ENCODE data around the gene AGRP. TPM values are rescaled to one million over a fixed set of nuclear protein-coding genes. Genes with fewer than 3 reads are reported as not detected.

AGRP gene
- total RNA-seq, 1 donor from 2014 or later: not detected

- Histone ChIP-seq H3K36me3 (ENCODE audit: control insufficient read depth in 3 of 3, insufficient read depth in 3 of 3, low read length in 3 of 3) (peaks cover 31 to 37% (median 33%) of the 10 kb centered on the region in 3 donors), H3K27ac (ENCODE audit: low read depth, low read length) (no peak overlapping the region), H3K4me1 (ENCODE audit: control insufficient read depth in 3 of 3, insufficient read depth in 3 of 3, low read length in 3 of 3) (peaks cover 61 to 64% (median 62%) of the 10 kb centered on the region in 3 donors)
These were observed 41.4 kb downstream of the AGRP start for GRCh38 chr16:67441907-67442306.

GRCh38 chr16:67441271-67441753 lies 42.0 kb downstream of the AGRP start:
- peaks cover 55 to 58% (median 57%) of the 10 kb centered on the region in 3 donors for H3K4me1 ChIP-seq (ENCODE audit: control insufficient read depth in 3 of 3, insufficient read depth in 3 of 3, low read length in 3 of 3)
- no peaks in the 10 kb centered on the region for H3K9me3 ChIP-seq (ENCODE audit: control insufficient read depth in 3 of 3, low read length in 3 of 3)
- no peaks in the 10 kb centered on the region for H3K27me3 ChIP-seq (ENCODE audit: control insufficient read depth in 3 of 3, insufficient read depth in 3 of 3, low read length in 3 of 3)
- H3K4me3 ChIP-seq (ENCODE audit: low read length in 3 of 3): no peak overlapping the region
- no peak overlapping the region for H3K9ac ChIP-seq (ENCODE audit: low read depth in 1 of 3, low read length in 3 of 3)
- H3K36me3 ChIP-seq (ENCODE audit: control insufficient read depth in 3 of 3, insufficient read depth in 3 of 3, low read length in 3 of 3): peaks cover 31 to 41% (median 35%) of the 10 kb centered on the region in 3 donors
- H3K27ac ChIP-seq (ENCODE audit: low read depth, low read length): no peak overlapping the region

More at GRCh38 chr16:67441907-67442306, 41.4 kb downstream of the AGRP start:
- Histone ChIP-seq H3K27me3 (ENCODE audit: control insufficient read depth in 3 of 3, insufficient read depth in 3 of 3, low read length in 3 of 3) (no peaks in the 10 kb centered on the region), H3K9me3 (ENCODE audit: control insufficient read depth in 3 of 3, low read length in 3 of 3) (no peaks in the 10 kb centered on the region), H3K4me3 (ENCODE audit: low read length in 3 of 3) (peak overlapping the region in 1 of 3 donors; percentile 36), H3K9ac (ENCODE audit: low read depth in 1 of 3, low read length in 3 of 3) (peak overlapping the region in 2 of 3 donors; percentile 2 to 50)

GRCh38 chr16:67438824-67439393 lies 44.4 kb downstream of the AGRP start:
- no peak overlapping the region for H3K9ac ChIP-seq (ENCODE audit: low read depth in 1 of 3, low read length in 3 of 3)
- no peak overlapping the region for H3K4me3 ChIP-seq (ENCODE audit: low read length in 3 of 3)
- H3K4me1 ChIP-seq (ENCODE audit: control insufficient read depth in 3 of 3, insufficient read depth in 3 of 3, low read length in 3 of 3): peaks cover 31 to 42% (median 36%) of the 10 kb centered on the region in 3 donors
- H3K9me3 ChIP-seq (ENCODE audit: control insufficient read depth in 3 of 3, low read length in 3 of 3): no peaks in the 10 kb centered on the region
- no peaks in the 10 kb centered on the region for H3K27me3 ChIP-seq (ENCODE audit: control insufficient read depth in 3 of 3, insufficient read depth in 3 of 3, low read length in 3 of 3)
- H3K27ac ChIP-seq (ENCODE audit: low read depth, low read length): no peak overlapping the region
- H3K36me3 ChIP-seq (ENCODE audit: control insufficient read depth in 3 of 3, insufficient read depth in 3 of 3, low read length in 3 of 3): peaks cover 31 to 34% (median 32%) of the 10 kb centered on the region in 3 donors

GRCh38 chr16:67438098-67438791 lies 45.1 kb downstream of the AGRP start:
- H3K36me3 ChIP-seq (ENCODE audit: control insufficient read depth in 3 of 3, insufficient read depth in 3 of 3, low read length in 3 of 3): peaks cover 29 to 33% (median 31%) of the 10 kb centered on the region in 3 donors
- no peaks in the 10 kb centered on the region for H3K27me3 ChIP-seq (ENCODE audit: control insufficient read depth in 3 of 3, insufficient read depth in 3 of 3, low read length in 3 of 3)
- H3K9me3 ChIP-seq (ENCODE audit: control insufficient read depth in 3 of 3, low read length in 3 of 3): no peaks in the 10 kb centered on the region
- peaks cover 24 to 36% (median 30%) of the 10 kb centered on the region in 3 donors for H3K4me1 ChIP-seq (ENCODE audit: control insufficient read depth in 3 of 3, insufficient read depth in 3 of 3, low read length in 3 of 3)
- H3K9ac ChIP-seq (ENCODE audit: low read depth in 1 of 3, low read length in 3 of 3): no peak overlapping the region
- no peak overlapping the region for H3K4me3 ChIP-seq (ENCODE audit: low read length in 3 of 3)
- H3K27ac ChIP-seq (ENCODE audit: low read depth, low read length): no peak overlapping the region

GRCh38 chr16:67437513-67437912 lies 45.8 kb downstream of the AGRP start:
- no peaks in the 10 kb centered on the region for H3K9me3 ChIP-seq (ENCODE audit: control insufficient read depth in 3 of 3, low read length in 3 of 3)
- no peak overlapping the region for H3K9ac ChIP-seq (ENCODE audit: low read depth in 1 of 3, low read length in 3 of 3)
- no peaks in the 10 kb centered on the region for H3K27me3 ChIP-seq (ENCODE audit: control insufficient read depth in 3 of 3, insufficient read depth in 3 of 3, low read length in 3 of 3)
- H3K4me1 ChIP-seq (ENCODE audit: control insufficient read depth in 3 of 3, insufficient read depth in 3 of 3, low read length in 3 of 3): peaks cover 18 to 33% (median 22%) of the 10 kb centered on the region in 3 donors
- H3K36me3 ChIP-seq (ENCODE audit: control insufficient read depth in 3 of 3, insufficient read depth in 3 of 3, low read length in 3 of 3): peaks cover 25 to 31% (median 31%) of the 10 kb centered on the region in 3 donors
- no peak overlapping the region for H3K27ac ChIP-seq (ENCODE audit: low read depth, low read length)
- no peak overlapping the region for H3K4me3 ChIP-seq (ENCODE audit: low read length in 3 of 3)

GRCh38 chr16:67436640-67437193 lies 46.6 kb downstream of the AGRP start:
- H3K36me3 ChIP-seq (ENCODE audit: control insufficient read depth in 3 of 3, insufficient read depth in 3 of 3, low read length in 3 of 3): peaks cover 25 to 31% (median 31%) of the 10 kb centered on the region in 3 donors
- H3K27ac ChIP-seq (ENCODE audit: low read depth, low read length): no peak overlapping the region
- no peak overlapping the region for H3K4me3 ChIP-seq (ENCODE audit: low read length in 3 of 3)
- no peak overlapping the region for H3K9ac ChIP-seq (ENCODE audit: low read depth in 1 of 3, low read length in 3 of 3)
- H3K4me1 ChIP-seq (ENCODE audit: control insufficient read depth in 3 of 3, insufficient read depth in 3 of 3, low read length in 3 of 3): peaks cover 15 to 30% (median 17%) of the 10 kb centered on the region in 3 donors
- H3K9me3 ChIP-seq (ENCODE audit: control insufficient read depth in 3 of 3, low read length in 3 of 3): no peaks in the 10 kb centered on the region
- no peaks in the 10 kb centered on the region for H3K27me3 ChIP-seq (ENCODE audit: control insufficient read depth in 3 of 3, insufficient read depth in 3 of 3, low read length in 3 of 3)

GRCh38 chr16:67435758-67436164 lies 47.6 kb downstream of the AGRP start:
- Histone ChIP-seq H3K36me3 (ENCODE audit: control insufficient read depth in 3 of 3, insufficient read depth in 3 of 3, low read length in 3 of 3) (peaks cover 25 to 31% (median 27%) of the 10 kb centered on the region in 3 donors), H3K9ac (ENCODE audit: low read depth in 1 of 3, low read length in 3 of 3) (no peak overlapping the region), H3K4me3 (ENCODE audit: low read length in 3 of 3) (no peak overlapping the region), H3K27ac (ENCODE audit: low read depth, low read length) (no peak overlapping the region), H3K27me3 (ENCODE audit: control insufficient read depth in 3 of 3, insufficient read depth in 3 of 3, low read length in 3 of 3) (no peaks in the 10 kb centered on the region), H3K4me1 (ENCODE audit: control insufficient read depth in 3 of 3, insufficient read depth in 3 of 3, low read length in 3 of 3) (peaks cover 11 to 25% (median 12%) of the 10 kb centered on the region in 3 donors), H3K9me3 (ENCODE audit: control insufficient read depth in 3 of 3, low read length in 3 of 3) (no peaks in the 10 kb centered on the region)

GRCh38 chr16:67433131-67433719 lies 50.1 kb downstream of the AGRP start:
- H3K4me3 ChIP-seq (ENCODE audit: low read length in 3 of 3): no peak overlapping the region
- no peaks in the 10 kb centered on the region for H3K9me3 ChIP-seq (ENCODE audit: control insufficient read depth in 3 of 3, low read length in 3 of 3)
- peaks cover 13 to 14% (median 13%) of the 10 kb centered on the region in 3 donors for H3K36me3 ChIP-seq (ENCODE audit: control insufficient read depth in 3 of 3, insufficient read depth in 3 of 3, low read length in 3 of 3)
- peaks cover 14 to 40% (median 25%) of the 10 kb centered on the region in 3 donors for H3K4me1 ChIP-seq (ENCODE audit: control insufficient read depth in 3 of 3, insufficient read depth in 3 of 3, low read length in 3 of 3)
- no peak overlapping the region for H3K9ac ChIP-seq (ENCODE audit: low read depth in 1 of 3, low read length in 3 of 3)
- H3K27me3 ChIP-seq (ENCODE audit: control insufficient read depth in 3 of 3, insufficient read depth in 3 of 3, low read length in 3 of 3): peaks cover 0 to 5% (median 3%) of the 10 kb centered on the region in 3 donors
- H3K27ac ChIP-seq (ENCODE audit: low read depth, low read length): no peak overlapping the region
